HG03439 (cell line): ENCODE results near the gene NEDD8.
"Not testable (repeated sequence)": the region's sequence is repeated elsewhere in the genome, so short reads cannot be mapped to it uniquely, and the experiment has no call there.

Experiments used
- ATAC-seq: cut with Tn5 transposase; IDR thresholded peaks from one replicate; pipeline ENCODE4 v1.9.1; 2021; ENCODE audit warnings: mild to moderate bottlenecking, moderate library complexity; ENCODE audit not compliant: unreplicated experiment

NEDD8 gene

GRCh38 chr14:24249230-24250021, 17.3 kb upstream of the NEDD8 start:
- no peak for ATAC-seq

- ATAC-seq: no peak
These were observed 15.3 kb upstream of the NEDD8 start for GRCh38 chr14:24247422-24247821.

DNA sequence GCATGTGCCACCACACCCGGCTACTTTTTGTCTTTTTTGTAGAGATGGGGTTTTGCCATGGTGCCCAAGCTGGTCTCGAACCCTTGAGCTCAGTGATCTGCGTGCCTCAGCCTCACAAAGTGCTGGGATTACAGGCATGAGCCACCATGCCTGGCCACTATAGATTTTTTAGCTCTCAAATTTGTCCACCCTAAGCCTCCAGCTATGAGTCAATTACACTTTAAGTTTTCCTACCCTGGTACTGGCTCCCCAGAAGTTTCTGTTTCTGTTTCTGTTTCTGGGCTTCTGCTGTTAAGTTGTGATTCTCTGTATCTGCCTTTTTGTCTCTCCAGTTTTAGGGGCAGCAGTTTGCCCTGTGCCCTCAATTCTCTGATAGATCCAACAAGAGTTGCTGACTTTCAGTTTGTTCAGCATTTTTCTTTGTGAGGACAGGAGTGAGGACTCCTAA, 14.6 kb upstream of the NEDD8 start:
- ATAC-seq: no peak

DNA sequence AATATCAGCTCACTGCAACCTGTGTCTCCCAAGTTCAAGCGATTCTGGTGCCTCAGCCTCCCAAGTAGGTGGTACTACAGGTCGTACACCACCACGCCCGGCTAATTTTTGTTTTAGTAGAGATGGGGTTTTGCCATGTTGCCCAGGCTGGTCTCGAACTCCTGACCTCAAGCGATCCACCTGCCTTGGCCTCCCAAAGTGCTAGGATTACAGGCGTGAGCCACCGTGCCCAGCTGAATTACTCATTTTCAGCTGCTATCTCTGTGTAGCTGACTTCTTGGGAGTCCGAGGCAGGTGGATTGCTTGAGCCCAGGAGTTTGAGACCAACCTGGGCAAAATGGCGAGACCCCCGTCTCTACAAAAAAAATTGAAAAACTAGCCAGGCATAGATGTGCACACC, 13.2 kb upstream of the NEDD8 start:
- not testable (repeated sequence) for ATAC-seq

DNA sequence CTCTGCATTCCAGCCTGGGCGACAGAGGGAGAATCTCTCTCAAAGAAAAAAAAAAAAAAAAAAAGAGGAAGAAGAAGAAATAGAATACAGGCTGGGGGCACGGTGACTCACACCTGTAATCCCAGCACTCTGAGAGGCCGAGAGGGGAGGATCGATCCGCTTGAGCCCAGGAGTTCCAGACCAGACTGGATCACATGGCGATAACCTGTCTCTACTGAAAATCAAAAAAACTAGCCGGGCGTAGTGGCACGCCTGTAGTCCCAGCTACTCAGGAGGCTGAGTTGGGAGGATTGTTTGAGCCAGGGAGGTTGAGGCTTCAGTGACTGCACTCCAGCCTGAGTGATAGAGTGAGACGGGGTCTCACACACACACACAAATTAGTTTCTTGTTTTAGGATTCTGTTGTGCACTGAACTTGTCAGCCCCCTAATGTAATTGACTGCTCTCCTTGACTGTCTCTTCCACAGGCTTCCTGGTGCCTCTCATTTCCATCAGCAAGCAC, 11.2 kb upstream of the NEDD8 start:
- ATAC-seq: no peak

DNA sequence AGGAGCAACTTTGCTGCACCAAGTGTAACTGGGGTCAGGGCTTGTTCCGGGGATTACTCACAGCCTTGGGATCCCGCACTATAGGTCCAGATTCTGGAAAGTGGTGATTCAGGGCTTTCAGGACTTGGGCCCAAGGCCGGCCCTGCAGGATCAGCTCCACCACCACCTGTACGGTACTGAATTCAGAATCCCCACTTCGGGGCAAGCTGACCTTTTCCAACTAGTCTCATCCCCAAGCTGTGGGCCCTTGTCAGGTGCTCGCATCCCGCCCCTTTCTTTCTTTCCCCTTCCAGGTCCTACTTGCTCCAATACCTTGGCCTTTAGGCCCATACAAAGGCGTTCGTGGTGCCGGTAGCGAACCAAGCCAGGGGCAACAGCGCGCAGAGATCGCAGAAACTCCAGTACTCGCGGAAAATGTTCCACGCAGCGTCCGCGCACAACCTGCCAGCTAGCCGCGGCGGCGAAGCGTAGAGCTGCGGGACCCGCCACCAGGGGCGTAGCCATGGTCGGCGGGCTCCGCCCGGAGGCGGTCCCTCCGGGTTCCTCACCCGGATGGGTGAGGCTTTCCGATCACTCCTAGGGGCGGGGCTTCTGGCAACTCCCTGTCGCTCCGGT, 9.8 kb upstream of the NEDD8 start:
- peak; percentile 77 for ATAC-seq

GRCh38 chr14:24240110-24240918, 8.1 kb upstream of the NEDD8 start:
- ATAC-seq: no peak

GRCh38 chr14:24238527-24239037, 6.4 kb upstream of the NEDD8 start:
- ATAC-seq: no peak

DNA sequence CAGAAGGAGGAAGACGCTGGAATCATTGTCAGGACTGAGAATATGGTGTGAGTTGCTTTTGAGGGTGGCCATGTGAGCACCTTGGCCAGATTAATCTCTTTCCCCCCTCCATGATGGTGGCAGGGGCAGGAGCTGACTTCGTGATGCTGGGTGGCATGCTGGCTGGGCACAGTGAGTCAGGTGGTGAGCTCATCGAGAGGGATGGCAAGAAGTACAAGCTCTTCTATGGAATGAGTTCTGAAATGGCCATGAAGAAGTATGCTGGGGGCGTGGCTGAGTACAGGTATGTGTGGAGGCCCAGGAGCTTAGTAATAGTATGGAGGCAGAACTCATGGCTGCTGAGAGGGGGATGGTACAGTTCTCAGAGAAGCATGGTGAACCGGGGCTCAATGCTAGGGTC, 6.0 kb upstream of the NEDD8 start:
- no peak for ATAC-seq

DNA sequence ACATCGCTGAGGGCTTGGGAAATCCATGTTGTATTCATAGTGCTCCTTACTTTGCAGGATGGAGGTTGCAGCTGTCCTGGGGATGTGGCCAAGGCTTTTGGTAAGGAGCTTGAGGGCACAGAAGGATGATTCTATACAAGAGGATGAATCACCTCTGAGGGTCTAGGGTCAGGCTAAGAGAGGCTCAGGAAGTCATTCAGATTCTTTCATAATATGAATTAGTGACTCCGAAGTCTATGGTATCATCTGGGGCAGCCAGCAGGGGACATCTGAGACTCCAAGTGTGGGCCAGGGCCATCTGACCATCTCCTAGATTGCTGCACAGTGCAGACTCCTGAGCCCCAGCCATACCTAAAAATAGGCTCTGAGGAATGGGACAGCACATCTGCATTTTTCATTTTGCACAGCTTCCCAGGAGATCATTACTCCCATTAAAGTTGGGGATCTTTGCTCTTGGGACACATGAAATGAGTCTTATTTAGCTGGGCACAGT, 5.3 kb upstream of the NEDD8 start:
- ATAC-seq: no peak

DNA sequence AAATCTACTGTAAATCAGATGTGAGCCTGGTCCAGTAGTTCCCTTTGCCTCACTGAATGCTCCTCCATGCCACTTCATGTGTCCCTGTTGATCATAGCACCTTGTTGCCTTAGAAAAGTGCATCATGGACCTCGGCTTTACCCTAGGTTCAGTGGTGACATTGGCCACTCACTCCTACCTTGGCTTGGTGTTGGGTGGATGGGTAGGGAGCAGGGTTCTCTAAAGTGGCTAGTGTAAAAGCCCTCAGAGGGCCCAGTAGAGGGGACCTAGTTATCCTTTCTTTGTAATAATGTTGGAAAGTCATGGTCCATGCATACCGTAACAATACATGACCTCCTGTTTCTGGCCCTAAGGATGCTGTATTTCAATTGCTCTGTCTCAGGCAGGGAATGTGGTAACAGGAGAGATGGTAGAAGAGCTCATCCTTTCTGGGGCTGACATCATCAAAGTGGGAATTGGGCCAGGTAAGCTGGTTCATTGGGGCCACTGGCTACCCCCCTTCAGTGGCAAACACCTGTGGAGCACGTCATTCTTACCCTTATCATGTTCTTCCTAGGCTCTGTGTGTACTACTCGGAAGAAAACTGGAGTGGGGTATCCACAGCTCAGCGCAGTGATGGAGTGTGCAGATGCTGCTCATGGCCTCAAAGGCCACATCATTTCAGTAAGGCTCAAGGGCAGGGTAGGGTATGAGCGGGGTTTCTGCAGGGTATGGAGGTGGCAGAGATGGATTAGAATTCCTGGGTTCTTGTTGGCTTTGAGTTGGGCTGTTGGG, 4.7 kb upstream of the NEDD8 start:
- no peak for ATAC-seq

DNA sequence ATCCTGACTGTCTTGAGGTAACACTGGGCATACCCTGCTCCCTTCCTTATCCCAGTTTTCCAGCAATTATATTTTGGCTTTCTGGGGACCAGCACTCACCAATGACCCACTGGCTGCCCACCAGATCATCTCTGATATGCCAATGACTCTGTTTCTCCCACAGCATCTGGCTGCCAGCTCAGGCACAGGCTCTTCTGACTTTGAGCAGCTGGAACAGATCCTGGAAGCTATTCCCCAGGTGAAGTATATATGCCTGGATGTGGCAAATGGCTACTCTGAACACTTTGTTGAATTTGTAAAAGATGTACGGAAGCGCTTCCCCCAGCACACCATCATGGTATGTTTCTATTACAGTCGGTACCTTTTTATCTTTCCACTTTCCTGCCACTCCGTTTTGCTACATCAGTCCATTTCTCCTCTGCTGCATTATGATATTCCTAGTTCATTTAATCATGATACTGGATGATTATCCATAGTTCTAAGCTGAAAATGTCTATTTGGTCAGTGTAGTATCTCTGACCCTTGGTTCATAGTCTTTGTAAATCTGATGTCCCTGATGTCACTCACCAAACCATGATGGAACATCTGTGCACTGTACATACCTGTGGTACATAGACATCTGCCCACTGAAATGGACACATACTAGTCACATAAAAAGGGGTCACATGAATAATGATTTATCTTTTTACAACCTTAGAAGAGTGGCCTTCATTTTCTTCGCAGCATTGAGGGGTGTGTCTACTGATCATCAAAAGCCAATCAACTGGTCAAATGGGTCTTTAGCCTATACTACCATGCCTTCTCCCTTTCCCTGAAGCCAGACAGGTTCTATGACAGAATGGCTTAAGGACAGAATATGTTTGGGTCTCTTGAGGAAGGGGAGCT, 3.9 kb upstream of the NEDD8 start:
- no peak for ATAC-seq

- no peak for ATAC-seq
These were observed 2.2 kb upstream of the NEDD8 start for GRCh38 chr14:24234095-24235005.

DNA sequence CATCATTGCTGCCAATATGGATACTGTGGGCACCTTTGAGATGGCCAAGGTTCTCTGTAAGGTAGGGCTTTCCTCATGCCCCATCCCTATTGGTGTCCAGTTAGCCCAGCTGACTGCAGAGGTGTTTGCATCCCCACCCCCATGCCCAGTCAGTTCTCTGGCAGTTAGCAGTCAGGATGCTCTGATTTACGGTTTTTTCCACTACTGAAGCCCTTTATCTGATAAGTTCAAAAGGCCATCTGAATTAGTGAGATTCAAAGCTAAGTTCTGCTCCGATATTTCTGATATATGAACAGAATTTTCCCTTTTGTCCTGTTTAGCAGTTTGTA, 1.3 kb upstream of the NEDD8 start:
- no peak for ATAC-seq

- peak; percentile 47 for ATAC-seq
These were observed 724 bp upstream of the NEDD8 start, which contains the start of gene GMPR2 for GRCh38 chr14:24232645-24233537. Gene GMPR2, plus strand, starts transcription at chr14:24232929. Its CDS starts 325 bp downstream, at chr14:24233254.

- peak; percentile 16 for ATAC-seq
These were observed 675 bp downstream of the NEDD8 start for GRCh38 chr14:24231263-24232120.
